Measurements from ENCODE around the gene DVL3.

Gene DVL3

DNA sequence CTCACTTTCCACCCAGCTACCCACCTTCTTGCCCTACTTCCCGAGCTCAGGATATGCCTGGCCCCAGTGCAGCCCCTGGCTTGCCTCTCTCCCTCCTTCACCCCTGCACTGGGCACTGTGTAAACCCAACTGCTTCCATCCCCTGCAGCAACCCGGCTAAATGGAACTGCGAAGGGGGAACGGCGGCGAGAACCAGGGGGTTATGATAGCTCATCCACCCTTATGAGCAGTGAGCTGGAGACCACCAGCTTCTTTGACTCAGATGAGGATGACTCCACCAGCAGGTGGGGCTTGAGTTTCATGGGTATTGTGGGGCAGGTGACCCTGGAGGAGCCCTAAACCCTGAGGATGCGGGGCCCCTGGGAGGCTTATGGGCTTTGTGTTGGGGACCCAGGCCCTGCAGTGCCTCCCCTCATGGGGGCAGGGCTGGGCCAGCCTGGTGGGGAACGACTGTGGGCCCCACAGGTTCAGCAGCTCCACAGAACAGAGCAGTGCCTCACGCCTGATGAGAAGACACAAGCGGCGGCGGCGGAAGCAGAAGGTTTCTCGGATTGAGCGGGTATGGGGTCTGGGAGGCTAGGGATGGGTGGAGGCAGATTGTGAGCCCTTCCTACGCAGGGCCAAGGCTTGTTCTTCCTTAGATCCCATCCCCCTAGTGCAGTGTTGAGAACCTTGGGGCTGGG is 9.6 kb downstream of the DVL3 start:
- ATAC-seq (replicated peaks): no peak
- Mint-ChIP-seq H3K27me3 (no peaks in the 10 kb centered on the region), H3K36me3 (ENCODE audit: insufficient read depth) (peaks cover 16% of the 10 kb centered on the region)

DNA sequence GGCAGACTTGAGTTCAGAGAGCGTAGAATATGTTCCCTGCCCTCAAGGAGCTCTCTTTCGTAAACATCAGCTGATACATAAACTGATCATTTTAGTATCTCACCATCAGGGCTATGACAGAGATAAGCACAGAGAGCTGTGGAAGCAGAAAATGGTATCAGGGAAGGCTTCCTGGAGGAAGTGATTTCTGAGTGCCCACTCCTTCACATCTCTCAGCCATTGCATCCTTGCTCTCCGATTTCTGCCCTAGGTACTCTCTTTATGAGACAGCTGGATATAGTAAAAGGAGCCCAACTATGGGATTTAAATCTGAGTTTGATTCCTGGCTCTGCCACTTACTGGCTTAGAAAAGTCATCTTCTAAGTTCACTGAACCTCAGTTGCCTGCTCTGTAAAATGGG is 10.4 kb downstream of the DVL3 start:
- no peak for ATAC-seq (replicated peaks)
- Mint-ChIP-seq H3K4me1 (ENCODE audit: low read depth in 2 of 2) (peaks cover 11 to 16% of the 10 kb centered on the region in 2 donors), H3K4me3 (no peak overlapping the region), H3K27me3 (no peaks in the 10 kb centered on the region), H3K36me3 (ENCODE audit: insufficient read depth) (peaks cover 13% of the 10 kb centered on the region), H3K9me3 (no peaks in the 10 kb centered on the region), H3K27ac (no peak overlapping the region)
- DNase-seq: no peak

More for the DNA sequence above, 9.6 kb downstream of the DVL3 start:
- Mint-ChIP-seq H3K27ac (no peak overlapping the region), H3K4me1 (ENCODE audit: low read depth in 2 of 2) (peaks cover 16 to 22% of the 10 kb centered on the region in 2 donors), H3K4me3 (no peak overlapping the region), H3K9me3 (no peaks in the 10 kb centered on the region)
- no peak for DNase-seq

DNA sequence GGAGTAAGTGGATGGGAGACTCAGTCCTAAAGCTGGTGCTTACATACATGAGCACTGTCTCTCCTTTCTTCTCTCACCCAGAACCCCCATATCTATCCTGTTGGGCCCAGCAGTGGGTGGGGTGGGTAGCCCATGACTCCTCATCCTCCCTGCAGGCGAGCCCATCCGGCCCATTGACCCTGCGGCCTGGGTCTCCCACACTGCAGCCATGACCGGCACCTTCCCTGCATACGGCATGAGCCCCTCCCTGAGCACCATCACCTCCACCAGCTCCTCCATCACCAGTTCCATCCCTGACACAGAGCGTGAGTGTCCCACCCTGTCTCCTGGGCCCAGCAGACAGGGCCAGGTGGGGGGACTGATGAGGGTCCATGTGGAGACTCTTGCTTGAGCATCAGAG is 11.5 kb downstream of the DVL3 start:
- ATAC-seq (replicated peaks) (no peak), DNase-seq (no peak)
- Mint-ChIP-seq H3K9me3 (no peaks in the 10 kb centered on the region), H3K36me3 (ENCODE audit: insufficient read depth) (peaks cover 13% of the 10 kb centered on the region), H3K27me3 (no peaks in the 10 kb centered on the region), H3K27ac (no peak overlapping the region), H3K4me3 (no peak overlapping the region), H3K4me1 (ENCODE audit: low read depth in 2 of 2) (peaks cover 6 to 11% of the 10 kb centered on the region in 2 donors)

DNA sequence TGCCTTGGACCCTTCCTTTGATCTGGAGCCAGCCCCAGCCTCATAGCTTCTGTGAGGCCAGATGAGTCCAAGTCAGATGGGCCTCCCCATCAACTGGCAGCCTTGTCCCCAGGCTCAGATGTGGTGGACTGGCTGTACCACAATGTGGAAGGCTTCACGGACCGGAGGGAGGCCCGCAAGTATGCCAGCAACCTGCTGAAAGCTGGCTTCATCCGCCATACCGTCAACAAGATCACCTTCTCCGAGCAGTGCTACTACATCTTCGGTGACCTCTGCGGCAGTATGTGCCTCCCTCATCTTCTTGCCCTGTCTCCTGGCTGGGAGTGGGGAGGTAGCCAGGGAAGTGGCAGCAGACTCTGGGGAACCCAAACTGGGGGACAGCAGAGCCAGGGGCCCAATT is 12.6 kb downstream of the DVL3 start:
- H3K27ac Mint-ChIP-seq: no peak overlapping the region
- no peak for ATAC-seq (replicated peaks)
- no peak overlapping the region for H3K4me3 Mint-ChIP-seq
- H3K9me3 Mint-ChIP-seq: no peaks in the 10 kb centered on the region
- DNase-seq: no peak
- peaks cover 6% of the 10 kb centered on the region in 2 donors for H3K4me1 Mint-ChIP-seq (ENCODE audit: low read depth in 2 of 2)
- H3K36me3 Mint-ChIP-seq (ENCODE audit: insufficient read depth): peaks cover 6% of the 10 kb centered on the region
- H3K27me3 Mint-ChIP-seq: no peaks in the 10 kb centered on the region

DNA sequence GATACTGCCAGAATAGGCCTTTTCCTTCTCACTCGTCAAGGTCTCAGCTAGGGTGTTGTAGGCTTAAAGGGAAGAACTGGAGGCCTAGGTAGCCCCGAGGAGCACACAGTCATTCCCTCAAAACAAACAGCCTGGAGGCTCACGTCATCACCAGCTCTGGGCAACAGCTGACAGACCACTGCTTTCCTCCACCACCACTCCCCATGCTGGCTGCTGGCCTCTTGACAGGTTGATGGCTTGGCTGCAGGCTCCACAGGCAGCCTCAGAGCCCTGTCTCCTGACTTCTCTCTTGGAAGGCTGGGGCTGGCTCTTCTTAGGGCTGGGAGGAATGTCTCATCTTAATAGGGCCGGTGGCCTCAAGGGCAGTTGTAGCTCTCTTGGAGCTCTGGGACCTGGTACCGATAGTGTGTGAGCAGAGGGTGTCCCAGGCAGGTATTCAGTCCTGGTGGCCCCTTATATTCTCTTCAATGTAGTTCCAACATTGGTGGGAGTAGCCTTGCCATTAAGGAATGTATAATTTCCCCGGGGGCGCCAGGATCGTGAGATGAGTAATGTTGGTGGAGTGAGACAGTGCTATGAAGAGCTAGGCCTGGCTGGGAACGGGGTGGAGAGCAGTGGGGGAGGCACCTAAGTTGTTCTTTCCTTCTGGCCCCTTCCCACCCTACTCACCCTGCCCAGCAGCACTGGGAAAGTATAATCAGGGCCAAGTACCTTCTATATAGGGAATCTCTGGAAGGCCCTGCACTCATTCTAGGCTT is 13.4 kb downstream of the DVL3 start:
- Mint-ChIP-seq H3K9me3 (no peaks in the 10 kb centered on the region), H3K27me3 (no peaks in the 10 kb centered on the region), H3K4me3 (no peak overlapping the region), H3K27ac (no peak overlapping the region), H3K36me3 (ENCODE audit: insufficient read depth) (peaks cover 6% of the 10 kb centered on the region), H3K4me1 (ENCODE audit: low read depth in 2 of 2) (peaks cover 5 to 6% of the 10 kb centered on the region in 2 donors)
- DNase-seq: no peak
- ATAC-seq (replicated peaks): no peak

DNA sequence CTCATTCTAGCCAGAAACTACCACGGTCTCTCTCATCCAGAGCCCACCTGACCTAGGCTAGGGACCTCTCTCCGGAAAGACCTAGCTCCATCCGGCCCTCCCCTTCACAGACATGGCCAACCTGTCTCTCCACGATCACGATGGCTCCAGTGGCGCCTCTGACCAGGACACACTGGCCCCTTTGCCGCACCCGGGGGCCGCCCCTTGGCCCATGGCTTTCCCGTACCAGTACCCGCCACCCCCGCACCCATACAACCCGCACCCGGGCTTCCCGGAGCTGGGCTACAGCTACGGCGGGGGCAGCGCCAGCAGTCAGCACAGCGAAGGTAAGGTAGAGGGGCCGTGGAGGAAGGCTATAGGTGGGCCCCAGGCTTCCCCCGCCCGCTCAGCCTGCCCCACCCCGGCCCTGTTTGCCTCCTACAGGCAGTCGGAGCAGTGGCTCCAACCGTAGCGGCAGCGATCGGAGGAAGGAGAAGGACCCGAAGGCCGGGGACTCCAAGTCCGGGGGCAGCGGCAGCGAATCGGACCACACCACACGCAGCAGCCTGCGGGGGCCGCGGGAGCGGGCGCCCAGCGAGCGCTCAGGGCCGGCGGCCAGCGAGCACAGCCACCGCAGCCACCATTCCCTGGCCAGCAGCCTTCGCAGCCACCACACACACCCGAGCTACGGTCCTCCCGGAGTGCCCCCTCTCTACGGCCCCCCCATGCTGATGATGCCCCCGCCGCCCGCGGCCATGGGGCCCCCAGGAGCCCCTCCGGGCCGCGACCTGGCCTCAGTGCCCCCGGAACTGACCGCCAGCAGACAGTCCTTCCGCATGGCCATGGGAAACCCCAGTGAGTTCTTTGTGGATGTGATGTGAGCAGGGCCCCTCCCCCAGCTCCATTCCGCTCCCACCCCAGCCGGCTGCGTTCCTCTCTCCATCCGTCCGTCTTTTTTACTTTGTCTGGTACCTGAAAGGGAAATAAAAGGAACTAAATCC is 15.0 kb downstream of the DVL3 start:
- peaks cover 0 to under 1% of the 10 kb centered on the region in 2 donors for H3K4me1 Mint-ChIP-seq (ENCODE audit: low read depth in 2 of 2)
- no peak overlapping the region for H3K4me3 Mint-ChIP-seq
- H3K9me3 Mint-ChIP-seq: no peaks in the 10 kb centered on the region
- peaks cover 14% of the 10 kb centered on the region for H3K36me3 Mint-ChIP-seq (ENCODE audit: insufficient read depth)
- DNase-seq: no peak
- no peaks in the 10 kb centered on the region for H3K27me3 Mint-ChIP-seq
- no peak for ATAC-seq (replicated peaks)
- no peak overlapping the region for H3K27ac Mint-ChIP-seq

DNA sequence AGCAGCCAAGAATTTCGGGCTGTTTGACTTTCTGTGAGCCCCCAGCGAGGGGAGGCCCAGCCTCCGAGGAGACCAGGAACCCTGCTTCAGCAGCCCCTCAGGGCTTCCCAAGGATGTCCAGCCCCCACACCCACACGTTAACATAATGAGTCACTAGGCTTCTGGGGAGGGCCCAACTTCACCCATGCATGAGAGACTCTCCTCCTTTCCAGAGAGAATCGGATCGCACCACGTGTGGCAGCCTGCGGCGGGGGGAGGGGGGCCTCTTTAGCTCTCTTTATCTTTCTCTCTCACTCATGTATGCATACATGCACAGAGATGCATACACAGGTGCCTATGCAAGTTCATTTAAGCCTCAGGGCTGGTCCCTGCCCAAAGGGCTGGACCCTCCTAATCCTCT is 16.4 kb downstream of the DVL3 start:
- DNase-seq (no peak), ATAC-seq (replicated peaks) (no peak)
- no peaks in the 10 kb centered on the region for H3K9me3 Mint-ChIP-seq
- H3K27me3 Mint-ChIP-seq: no peaks in the 10 kb centered on the region
- peaks cover 11 to 12% of the 10 kb centered on the region in 2 donors for H3K4me1 Mint-ChIP-seq (ENCODE audit: low read depth in 2 of 2)
- H3K4me3 Mint-ChIP-seq: no peak overlapping the region
- H3K36me3 Mint-ChIP-seq (ENCODE audit: insufficient read depth): peaks cover 21% of the 10 kb centered on the region
- H3K27ac Mint-ChIP-seq: peak overlapping the region in 1 of 2 donors; percentile 47

DNA sequence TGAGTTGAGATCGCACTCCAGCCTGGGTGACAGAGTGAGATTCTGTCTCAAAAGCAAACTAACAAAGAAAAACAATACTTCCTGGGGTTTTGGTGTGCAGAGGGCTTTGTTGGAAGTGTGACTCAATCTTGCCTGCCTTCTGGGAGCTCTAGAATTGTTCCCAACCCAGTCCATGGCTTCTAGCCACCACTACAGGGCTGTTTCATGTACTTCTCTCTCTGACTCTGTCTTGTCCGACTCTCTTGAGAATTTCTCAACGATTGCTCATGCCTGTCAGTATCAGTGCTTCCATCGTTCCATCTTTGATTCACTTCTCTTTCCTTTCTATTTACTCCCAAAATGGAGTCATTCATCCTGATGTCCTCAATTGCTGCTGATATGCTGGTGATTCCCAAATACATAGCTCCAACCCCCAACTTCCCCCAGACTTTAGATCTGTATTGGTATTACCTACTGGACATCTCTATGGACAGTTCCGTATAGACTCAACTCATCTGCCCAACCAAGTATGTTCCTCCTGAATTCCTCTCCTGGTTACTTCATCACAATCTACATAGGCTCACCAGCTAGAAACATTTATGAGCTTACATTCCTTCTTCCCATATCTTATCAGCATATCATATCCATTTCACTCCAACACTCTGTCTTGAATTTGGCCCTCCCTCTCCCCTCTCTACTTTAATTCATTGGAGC is 17.6 kb downstream of the DVL3 start:
- no peak for DNase-seq
- Mint-ChIP-seq H3K4me1 (ENCODE audit: low read depth in 2 of 2) (peaks cover 17 to 20% of the 10 kb centered on the region in 2 donors), H3K9me3 (no peaks in the 10 kb centered on the region), H3K36me3 (ENCODE audit: insufficient read depth) (peaks cover 18% of the 10 kb centered on the region), H3K27me3 (no peaks in the 10 kb centered on the region), H3K27ac (no peak overlapping the region), H3K4me3 (no peak overlapping the region)
- no peak for ATAC-seq (replicated peaks)

DNA sequence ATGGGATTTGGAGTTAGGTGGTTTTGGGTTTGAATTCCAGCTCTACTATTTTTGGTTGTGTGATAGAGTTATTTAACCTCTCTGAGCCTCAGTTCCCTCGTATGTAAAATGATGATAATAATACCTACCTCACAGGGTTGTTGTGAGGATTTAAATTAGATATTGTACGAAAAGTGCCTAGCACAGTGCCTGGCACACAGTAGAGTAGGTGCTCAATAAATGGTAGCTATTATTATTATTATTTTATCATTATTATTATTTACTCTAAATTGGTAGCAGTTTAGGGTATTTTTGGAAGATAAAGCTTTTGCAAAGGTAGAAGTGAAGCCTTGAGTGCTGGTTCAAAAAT is 18.2 kb downstream of the DVL3 start:
- Mint-ChIP-seq H3K27ac (no peak overlapping the region), H3K4me3 (no peak overlapping the region), H3K9me3 (no peaks in the 10 kb centered on the region), H3K27me3 (no peaks in the 10 kb centered on the region), H3K36me3 (ENCODE audit: insufficient read depth) (peaks cover 16% of the 10 kb centered on the region), H3K4me1 (ENCODE audit: low read depth in 2 of 2) (peaks cover 21 to 25% of the 10 kb centered on the region in 2 donors)
- ATAC-seq (replicated peaks) (no peak), DNase-seq (no peak)

DNA sequence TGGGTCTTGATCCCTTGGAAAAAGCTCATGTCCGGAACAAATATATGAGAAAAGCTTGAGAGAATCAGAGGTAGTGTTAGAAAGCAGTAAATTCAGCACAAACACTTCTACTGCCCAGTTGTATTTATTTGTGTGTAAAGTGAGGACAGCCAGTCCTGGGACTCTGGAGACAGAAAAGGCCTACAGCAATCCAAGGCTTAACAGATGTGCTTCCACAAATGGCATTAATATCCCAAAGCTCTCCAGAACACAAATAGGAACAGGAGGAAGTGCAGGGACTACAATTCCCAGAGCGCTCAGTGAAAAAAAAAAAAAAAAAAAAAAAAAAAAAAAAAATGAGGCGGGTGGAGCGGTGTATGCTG is 19.1 kb downstream of the DVL3 start:
- Mint-ChIP-seq H3K9me3 (no peaks in the 10 kb centered on the region), H3K27me3 (no peaks in the 10 kb centered on the region), H3K36me3 (ENCODE audit: insufficient read depth) (peaks cover 23% of the 10 kb centered on the region), H3K4me3 (peak overlapping the region; percentile 96 to 97), H3K4me1 (ENCODE audit: low read depth in 2 of 2) (peaks cover 21 to 27% of the 10 kb centered on the region in 2 donors), H3K27ac (peak overlapping the region; percentile 90 to 94)
- ATAC-seq (replicated peaks): peak; percentile 0
- no peak for DNase-seq

DNA sequence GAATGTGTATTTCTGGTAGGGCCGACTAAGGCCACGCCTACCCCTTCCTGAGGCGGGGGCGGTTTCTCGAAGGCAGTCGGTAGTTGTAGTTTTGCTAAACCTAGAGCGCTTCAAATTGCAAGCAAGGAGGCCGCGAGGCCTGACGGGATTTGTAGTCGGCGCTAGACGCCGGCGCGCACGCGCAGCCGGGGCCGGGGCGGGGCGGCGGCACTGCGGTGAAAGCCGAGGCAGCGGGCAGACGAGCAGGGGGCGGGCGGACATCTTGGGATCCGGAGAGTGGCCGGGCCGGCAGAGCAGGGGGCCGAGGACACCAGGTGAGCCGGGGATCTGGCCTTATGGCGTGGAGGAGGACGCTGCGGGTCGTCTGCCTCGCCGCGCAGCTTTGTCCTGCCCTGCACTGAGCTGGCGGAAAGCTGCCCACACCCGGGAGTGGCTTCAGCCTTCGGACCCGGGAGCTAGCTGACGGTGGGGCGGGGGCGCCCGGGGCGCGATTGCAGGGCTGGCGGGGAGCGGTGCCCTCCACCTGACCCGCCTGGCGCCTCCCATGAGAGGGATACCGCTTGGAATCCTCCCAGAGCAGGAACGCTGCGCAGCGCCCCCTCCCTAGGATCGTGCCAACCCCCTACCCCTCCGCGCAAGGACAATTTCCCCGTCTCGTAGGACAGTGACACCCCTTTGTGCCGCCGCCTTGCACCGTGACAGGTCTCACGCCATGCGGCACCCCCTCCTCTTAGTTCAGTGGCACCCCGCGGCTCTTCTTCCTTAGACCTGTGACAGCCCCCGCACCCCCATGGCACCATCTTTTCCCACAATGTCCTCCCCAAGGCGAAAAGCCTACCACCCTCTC is 19.7 kb downstream of the DVL3 start, which contains the start of gene AP2M1:
Gene AP2M1, plus strand, starts transcription at position 210 of the 847 bp plus-strand sequence. CDS start 2,139 bp downstream, outside the sequence.
- H3K27me3 Mint-ChIP-seq: no peaks in the 10 kb centered on the region
- peaks cover 21 to 27% of the 10 kb centered on the region in 2 donors for H3K4me1 Mint-ChIP-seq (ENCODE audit: low read depth in 2 of 2)
- ATAC-seq (replicated peaks): peak; percentile 97
- peak; percentile 95 to 99 (median 98) for DNase-seq
- H3K36me3 Mint-ChIP-seq (ENCODE audit: insufficient read depth): peaks cover 29% of the 10 kb centered on the region
- H3K27ac Mint-ChIP-seq: peak within 1 kb of the TSS; percentile 90 to 94
- no peaks in the 10 kb centered on the region for H3K9me3 Mint-ChIP-seq
- peak within 1 kb of the TSS; percentile 96 to 97 for H3K4me3 Mint-ChIP-seq

DNA sequence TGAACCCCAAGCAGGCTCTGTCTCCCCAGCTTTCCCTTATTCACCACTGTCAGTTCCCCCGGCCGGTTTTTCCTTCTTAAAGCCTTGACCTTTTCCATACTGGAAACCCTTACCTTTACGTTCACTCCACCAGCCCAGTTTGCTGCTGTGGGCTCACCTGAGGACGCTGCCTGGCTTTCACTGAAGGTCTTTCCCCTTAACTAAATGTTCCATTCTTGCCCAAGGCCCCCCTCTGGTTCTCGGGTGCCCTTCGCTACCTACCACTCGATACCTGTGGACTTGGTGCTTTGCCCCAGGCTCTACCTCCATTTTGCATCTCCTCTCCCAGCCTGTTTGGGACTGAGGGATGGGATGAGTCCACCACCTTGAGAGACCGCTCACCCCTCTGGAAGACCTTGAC is 20.3 kb downstream of the DVL3 start:
- Mint-ChIP-seq H3K27ac (peak overlapping the region; percentile 90 to 94), H3K4me3 (peak overlapping the region; percentile 96 to 97), H3K27me3 (no peaks in the 10 kb centered on the region), H3K9me3 (no peaks in the 10 kb centered on the region), H3K36me3 (ENCODE audit: insufficient read depth) (peaks cover 33% of the 10 kb centered on the region), H3K4me1 (ENCODE audit: low read depth in 2 of 2) (peaks cover 21 to 27% of the 10 kb centered on the region in 2 donors)
- DNase-seq (no peak), ATAC-seq (replicated peaks) (no peak)
